KMS-11 (cell line): ENCODE measurements around the gene ADSS1.

Experiments
- H2AFZ ChIP-seq: fragments of 200-600 bp; sonication (generic); 2 replicates; pipeline ENCODE4 v1.6.1; 2016; ENCODE audit warnings: antibody characterized with exemption, mixed run types, low read depth
- H3K27ac ChIP-seq: fragments of 200-600 bp; sonication (generic); 2 replicates; pipeline ENCODE4 v1.6.1; 2016; ENCODE audit warnings: mild to moderate bottlenecking, mixed run types
- H3K27me3 ChIP-seq: fragments of 200-600 bp; sonication (generic); 2 replicates; pipeline ENCODE4 v1.6.1; 2017; ENCODE audit warnings: mild to moderate bottlenecking, low read depth, mixed run types, moderate library complexity; ENCODE audit not compliant: insufficient read depth
- H3K36me3 ChIP-seq: fragments of 200-600 bp; sonication (generic); 2 replicates; pipeline ENCODE4 v1.6.1; 2017; ENCODE audit warnings: mild to moderate bottlenecking, mixed run types; ENCODE audit not compliant: insufficient read depth
- H3K4me1 ChIP-seq: fragments of 200-600 bp; sonication (generic); 2 replicates; pipeline ENCODE4 v1.6.1; 2016; ENCODE audit warnings: mild to moderate bottlenecking, low read depth, mixed run types; ENCODE audit not compliant: poor library complexity, severe bottlenecking
- H3K4me2 ChIP-seq: fragments of 200-600 bp; sonication (generic); 2 replicates; pipeline ENCODE4 v1.7.0; 2016; ENCODE audit warnings: mild to moderate bottlenecking, mixed run types
- H3K4me3 ChIP-seq: fragments of 200-600 bp; sonication (generic); IDR thresholded peaks from 2 replicates; pipeline ENCODE4 v1.6.1; 2017; ENCODE audit warnings: low read depth, low read length, mixed read lengths; ENCODE audit not compliant: insufficient read depth
- H3K79me2 ChIP-seq: fragments of 200-600 bp; sonication (generic); 2 replicates; pipeline ENCODE4 v1.6.1; 2016; ENCODE audit warnings: low read depth, mixed run types; ENCODE audit not compliant: insufficient read depth
- H3K9ac ChIP-seq: fragments of 200-600 bp; sonication (generic); 2 replicates; pipeline ENCODE4 v1.6.1; 2016; ENCODE audit warnings: mild to moderate bottlenecking, mixed run types
- H4K20me1 ChIP-seq: fragments of 200-600 bp; sonication (generic); 2 replicates; pipeline ENCODE4 v1.6.1; 2016; ENCODE audit warnings: mild to moderate bottlenecking, mixed run types; ENCODE audit not compliant: insufficient read depth
- CTCF ChIP-seq: fragments of 200-600 bp; sonication (generic); conservative IDR thresholded peaks from 2 replicates; pipeline ENCODE4 v1.6.1; 2017; ENCODE audit warnings: low read depth, mild to moderate bottlenecking, antibody characterized with exemption, low read length, moderate library complexity, mixed read lengths

ADSS1 gene

GRCh38 chr14:104766863-104767633, 43.0 kb downstream of the ADSS1 start:
- Histone ChIP-seq H3K9ac (no peak overlapping the region), H3K4me1 (no peaks in the 10 kb centered on the region), H2AFZ (no peak overlapping the region), H3K36me3 (no peaks in the 10 kb centered on the region), H4K20me1 (no peaks in the 10 kb centered on the region), H3K79me2 (no peaks in the 10 kb centered on the region), H3K27me3 (no peaks in the 10 kb centered on the region), H3K27ac (no peak overlapping the region), H3K4me3 (no peak overlapping the region), H3K4me2 (no peak overlapping the region)
- TF ChIP-seq CTCF: no peak

- Histone ChIP-seq H3K4me3 (no peak overlapping the region), H3K27ac (no peak overlapping the region), H4K20me1 (no peaks in the 10 kb centered on the region), H3K9ac (no peak overlapping the region), H3K4me2 (no peak overlapping the region), H3K36me3 (no peaks in the 10 kb centered on the region), H3K79me2 (no peaks in the 10 kb centered on the region), H3K4me1 (no peaks in the 10 kb centered on the region), H2AFZ (no peak overlapping the region), H3K27me3 (no peaks in the 10 kb centered on the region)
- TF ChIP-seq CTCF: no peak
Observed at GRCh38 chr14:104767634-104767918, 43.5 kb downstream of the ADSS1 start.

- peak; percentile 58 for TF ChIP-seq CTCF
Observed at GRCh38 chr14:104768437-104769323, 44.7 kb downstream of the ADSS1 start.

DNA sequence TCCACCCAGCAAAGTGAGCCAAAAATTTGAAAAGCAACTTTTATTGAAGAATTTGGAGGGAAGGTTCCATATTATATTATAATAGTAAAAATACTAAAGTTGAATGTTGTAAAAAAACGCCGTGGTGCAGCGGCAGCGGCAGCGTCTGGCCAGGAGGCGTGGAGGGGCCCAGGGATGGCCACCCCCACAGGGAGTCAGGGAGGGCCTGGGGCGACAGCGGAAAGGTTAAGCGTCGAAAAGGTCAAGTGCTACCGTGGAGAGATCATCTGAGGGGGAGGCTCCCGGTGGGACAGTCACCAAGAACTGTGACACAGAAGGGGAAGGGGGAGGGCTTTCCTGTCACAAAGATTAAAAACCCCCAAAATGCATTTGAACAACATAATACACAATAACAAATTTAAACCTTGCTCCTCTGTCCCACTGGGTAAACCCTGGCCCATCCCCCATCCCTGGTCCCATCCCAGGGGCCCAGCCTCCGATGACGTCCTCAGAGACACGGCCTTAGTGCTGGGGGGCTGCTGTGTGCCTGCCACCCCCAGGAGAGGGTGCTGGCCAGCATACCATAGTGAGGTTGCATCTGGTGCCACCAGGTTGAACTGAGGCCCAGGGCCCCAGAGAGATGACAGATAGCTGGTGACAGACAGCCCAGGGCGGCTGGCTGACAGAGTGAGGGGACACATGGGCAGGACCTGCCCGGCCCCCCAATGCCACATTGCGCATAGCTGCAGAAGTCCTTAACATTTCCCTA, 45.5 kb downstream of the ADSS1 start:
- no peaks in the 10 kb centered on the region for H3K4me1 ChIP-seq
- H3K79me2 ChIP-seq: no peaks in the 10 kb centered on the region
- H4K20me1 ChIP-seq: no peaks in the 10 kb centered on the region
- H3K4me2 ChIP-seq: no peak overlapping the region
- H3K27me3 ChIP-seq: no peaks in the 10 kb centered on the region
- no peak overlapping the region for H3K27ac ChIP-seq
- no peaks in the 10 kb centered on the region for H3K36me3 ChIP-seq
- no peak overlapping the region for H2AFZ ChIP-seq
- no peak overlapping the region for H3K9ac ChIP-seq
- no peak for TF ChIP-seq CTCF
- no peak overlapping the region for H3K4me3 ChIP-seq

More at GRCh38 chr14:104768437-104769323, 44.7 kb downstream of the ADSS1 start:
- Histone ChIP-seq H3K36me3 (no peaks in the 10 kb centered on the region), H4K20me1 (no peaks in the 10 kb centered on the region), H3K79me2 (no peaks in the 10 kb centered on the region), H3K27me3 (no peaks in the 10 kb centered on the region), H3K4me1 (no peaks in the 10 kb centered on the region), H3K27ac (no peak overlapping the region), H3K9ac (no peak overlapping the region), H2AFZ (no peak overlapping the region), H3K4me2 (no peak overlapping the region), H3K4me3 (no peak overlapping the region)
